Fibroblast of lung (primary cell): ENCODE data around the gene BID. TPM values are rescaled to one million over a fixed set of nuclear protein-coding genes. Genes with fewer than 3 reads are reported as not detected.

Experiments
- DNase-seq, 2 donors: peaks; one replicate each; pipeline versions ENCODE4 v3.0.0 to v3.0.0-alpha.2; 2010; ENCODE audit warnings: low read depth in 2 of 2
- H2AFZ ChIP-seq: 2 replicates; pipeline ENCODE4 v1.5.1; 2012; ENCODE audit warnings: low read length, control low read depth, inconsistent platforms
- H3K27ac ChIP-seq: 2 replicates; pipeline ENCODE4 v1.5.1; 2011; ENCODE audit warnings: low read length, control low read depth; ENCODE audit not compliant: insufficient read depth
- H3K27me3 ChIP-seq: 2 replicates; pipeline ENCODE4 v1.5.1; 2011; ENCODE audit warnings: mild to moderate bottlenecking, low read length; ENCODE audit not compliant: control insufficient read depth, insufficient read depth
- H3K36me3 ChIP-seq: 2 replicates; pipeline ENCODE4 v1.5.1; 2011; ENCODE audit warnings: low read length; ENCODE audit not compliant: control insufficient read depth, insufficient read depth
- H3K4me1 ChIP-seq: 2 replicates; pipeline ENCODE4 v1.5.1; 2011; ENCODE audit warnings: low read length; ENCODE audit not compliant: control insufficient read depth, insufficient read depth; ENCODE audit errors: extremely low read depth
- H3K4me2 ChIP-seq: 2 replicates; pipeline ENCODE4 v1.5.1; 2011; ENCODE audit warnings: low read length, control low read depth; ENCODE audit not compliant: insufficient read depth; ENCODE audit errors: extremely low read depth
- H3K4me3 ChIP-seq, 4 experiments: fragments of 200-600 bp in 1 of 4; sonication (generic) in 1 of 4; replicated peaks in 1 of 4; 2 replicates each; pipeline ENCODE4 v1.5.1; 2011 to 2016; ENCODE audit warnings: low read length in 4 of 4, low read depth in 3 of 4, mild to moderate bottlenecking in 3 of 4, control low read depth in 2 of 4, inconsistent platforms in 1 of 4, mixed read lengths in 1 of 4; ENCODE audit not compliant: insufficient read depth in 1 of 4; ENCODE audit errors: control extremely low read depth in 1 of 4
- H3K79me2 ChIP-seq: 2 replicates; pipeline ENCODE4 v1.5.1; 2012; ENCODE audit warnings: mild to moderate bottlenecking, low read length, inconsistent platforms; ENCODE audit not compliant: control insufficient read depth, insufficient read depth
- H3K9ac ChIP-seq: 2 replicates; pipeline ENCODE4 v1.5.1; 2011; ENCODE audit warnings: mild to moderate bottlenecking, low read length, control low read depth; ENCODE audit not compliant: insufficient read depth
- H3K9me3 ChIP-seq: 2 replicates; pipeline ENCODE4 v1.5.1; 2012; ENCODE audit warnings: low read depth, low read length; ENCODE audit not compliant: control insufficient read depth, insufficient read depth
- H4K20me1 ChIP-seq: 2 replicates; pipeline ENCODE4 v1.5.1; 2011; ENCODE audit warnings: low read length; ENCODE audit not compliant: control insufficient read depth, insufficient read depth; ENCODE audit errors: extremely low read depth
- EZH2 ChIP-seq: IDR thresholded peaks from 2 replicates; pipeline ENCODE4 v1.5.1; 2012; ENCODE audit warnings: low read length, control low read depth, mild to moderate bottlenecking; ENCODE audit errors: missing control alignments
- polyA plus RNA-seq, 2 donors: library from polyadenylated mRNA; depleted of rRNA in 1 of 2; stranded (reverse) in 1 of 2; unstranded in 1 of 2; fragments of >200 nt; gene quantifications; 2 replicates each; pipeline ENCODE4 v1.2.1, GENCODE V29; 2011 to 2012; ENCODE audit warnings: missing spikeins in 1 of 2
- total RNA-seq: library from RNA; depleted of rRNA; stranded (reverse); fragments of >200 nt; gene quantifications from 2 replicates; pipeline ENCODE4 v1.2.1, GENCODE V29; 2014
- TF ChIP-seq, protein P1 (sequence below), 2 donors: IDR thresholded peaks in 1 of 2; conservative IDR thresholded peaks in 1 of 2; 1 replicate in 1 of 2; 2 replicates in 1 of 2; pipeline ENCODE4 v1.5.1; 2011 to 2012; ENCODE audit warnings: low read length in 2 of 2, control low read depth in 1 of 2, inconsistent platforms in 1 of 2, low read depth in 1 of 2, mild to moderate bottlenecking in 1 of 2

BID gene
- total and polyA plus RNA-seq, 2 donors (not counting 1 experiment from before 2014, with no cell fraction given): 13.4 to 23.4 TPM

DNA sequence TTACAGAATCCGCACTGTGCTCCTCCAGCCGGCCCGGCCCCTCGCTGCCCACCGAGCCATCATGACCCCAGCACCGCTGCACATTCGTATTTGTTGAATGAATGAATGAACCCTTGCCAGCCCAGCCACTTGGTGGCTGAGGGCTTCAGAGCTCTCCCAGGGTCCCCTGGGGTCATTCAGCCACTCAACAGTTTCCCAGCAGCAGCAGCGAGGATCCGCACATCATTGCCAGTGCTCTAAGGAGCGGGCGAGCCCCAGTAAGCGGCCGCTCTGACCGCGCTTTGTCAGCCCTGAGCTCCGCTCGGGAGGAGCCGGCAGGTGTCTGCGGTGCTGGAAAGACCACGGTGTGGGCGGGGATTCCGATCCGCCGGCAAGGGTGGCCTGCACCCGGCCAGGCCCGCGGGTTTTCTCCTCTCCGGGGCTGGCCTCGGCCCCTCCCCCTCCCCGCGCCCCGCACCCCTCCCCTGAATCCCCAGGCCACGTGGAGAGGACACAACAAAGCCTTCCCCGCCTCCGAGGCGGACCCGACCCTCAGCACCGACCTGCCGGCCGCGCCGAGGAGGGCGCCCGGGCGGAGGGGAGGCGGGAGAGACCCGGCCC is 563 bp downstream of the BID start:
- H3K79me2 ChIP-seq: no peaks in the 10 kb centered on the region
- H3K4me2 ChIP-seq: peak overlapping the region; percentile 83
- no peaks in the 10 kb centered on the region for H4K20me1 ChIP-seq
- no peak for TF ChIP-seq EZH2
- TF ChIP-seq, protein P1, sequence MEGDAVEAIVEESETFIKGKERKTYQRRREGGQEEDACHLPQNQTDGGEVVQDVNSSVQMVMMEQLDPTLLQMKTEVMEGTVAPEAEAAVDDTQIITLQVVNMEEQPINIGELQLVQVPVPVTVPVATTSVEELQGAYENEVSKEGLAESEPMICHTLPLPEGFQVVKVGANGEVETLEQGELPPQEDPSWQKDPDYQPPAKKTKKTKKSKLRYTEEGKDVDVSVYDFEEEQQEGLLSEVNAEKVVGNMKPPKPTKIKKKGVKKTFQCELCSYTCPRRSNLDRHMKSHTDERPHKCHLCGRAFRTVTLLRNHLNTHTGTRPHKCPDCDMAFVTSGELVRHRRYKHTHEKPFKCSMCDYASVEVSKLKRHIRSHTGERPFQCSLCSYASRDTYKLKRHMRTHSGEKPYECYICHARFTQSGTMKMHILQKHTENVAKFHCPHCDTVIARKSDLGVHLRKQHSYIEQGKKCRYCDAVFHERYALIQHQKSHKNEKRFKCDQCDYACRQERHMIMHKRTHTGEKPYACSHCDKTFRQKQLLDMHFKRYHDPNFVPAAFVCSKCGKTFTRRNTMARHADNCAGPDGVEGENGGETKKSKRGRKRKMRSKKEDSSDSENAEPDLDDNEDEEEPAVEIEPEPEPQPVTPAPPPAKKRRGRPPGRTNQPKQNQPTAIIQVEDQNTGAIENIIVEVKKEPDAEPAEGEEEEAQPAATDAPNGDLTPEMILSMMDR (conservative IDR thresholded peaks at IDR 0.05 in 1 of 2, IDR thresholded peaks at IDR 0.05 in 1 of 2; ENCODE audit: low read depth in 1 of 2, low read length in 2 of 2): no peak
- peak in 1 of 2 donors; percentile 35 for DNase-seq
- no peaks in the 10 kb centered on the region for H3K36me3 ChIP-seq
- peaks cover 11% of the 10 kb centered on the region for H3K4me1 ChIP-seq
- H3K4me3 ChIP-seq: peak overlapping the region; percentile 43 to 67 (median 62)
- peak overlapping the region; percentile 58 for H3K9ac ChIP-seq
- no peaks in the 10 kb centered on the region for H3K27me3 ChIP-seq
- H3K27ac ChIP-seq: no peak overlapping the region
- no peak overlapping the region for H2AFZ ChIP-seq
- H3K9me3 ChIP-seq: no peaks in the 10 kb centered on the region

DNA sequence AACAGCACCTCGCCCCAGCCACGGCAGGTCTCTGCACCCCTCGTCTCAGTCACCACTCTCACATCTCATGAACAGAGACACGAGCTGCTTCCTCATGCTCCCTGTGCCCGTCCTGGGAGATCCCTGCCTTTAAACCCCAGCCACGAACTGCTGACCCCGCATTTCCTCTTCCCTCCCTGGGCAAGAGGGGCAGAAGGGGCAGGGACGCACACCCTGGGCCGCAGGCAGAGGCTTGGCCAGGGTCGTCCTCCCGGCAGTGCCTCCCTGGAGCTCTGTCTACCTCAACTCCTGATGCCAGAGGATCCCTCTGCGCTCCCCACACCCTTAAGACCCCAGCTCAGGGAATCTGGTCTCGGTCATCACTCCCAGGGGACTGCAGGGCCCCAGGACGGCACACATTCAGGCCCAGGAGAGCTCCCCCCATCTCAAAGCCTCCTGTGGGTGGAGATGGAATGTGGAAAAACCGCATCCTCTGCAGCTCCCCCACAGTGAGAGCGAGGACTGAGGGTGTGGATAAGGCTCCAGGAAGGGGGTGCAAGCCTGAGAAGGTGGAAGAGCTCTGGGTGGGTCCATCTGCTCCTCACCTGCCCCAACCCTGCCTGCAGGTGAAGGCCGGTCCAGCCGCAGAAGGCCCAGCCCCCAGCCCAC is 1.2 kb downstream of the BID start:
- H3K4me3 ChIP-seq: peak overlapping the region; percentile 43 to 67 (median 62)
- no peaks in the 10 kb centered on the region for H3K36me3 ChIP-seq
- peak in 1 of 2 donors; percentile 62 for DNase-seq
- H2AFZ ChIP-seq: no peak overlapping the region
- no peak overlapping the region for H3K27ac ChIP-seq
- H3K27me3 ChIP-seq: no peaks in the 10 kb centered on the region
- TF ChIP-seq EZH2: no peak
- TF ChIP-seq, protein P1 (conservative IDR thresholded peaks at IDR 0.05 in 1 of 2, IDR thresholded peaks at IDR 0.05 in 1 of 2; ENCODE audit: low read depth in 1 of 2, low read length in 2 of 2): no peak
- H3K4me1 ChIP-seq: peaks cover 11% of the 10 kb centered on the region
- peak overlapping the region; percentile 83 for H3K4me2 ChIP-seq
- H3K9ac ChIP-seq: peak overlapping the region; percentile 23
- no peaks in the 10 kb centered on the region for H4K20me1 ChIP-seq
- no peaks in the 10 kb centered on the region for H3K9me3 ChIP-seq
- no peaks in the 10 kb centered on the region for H3K79me2 ChIP-seq

DNA sequence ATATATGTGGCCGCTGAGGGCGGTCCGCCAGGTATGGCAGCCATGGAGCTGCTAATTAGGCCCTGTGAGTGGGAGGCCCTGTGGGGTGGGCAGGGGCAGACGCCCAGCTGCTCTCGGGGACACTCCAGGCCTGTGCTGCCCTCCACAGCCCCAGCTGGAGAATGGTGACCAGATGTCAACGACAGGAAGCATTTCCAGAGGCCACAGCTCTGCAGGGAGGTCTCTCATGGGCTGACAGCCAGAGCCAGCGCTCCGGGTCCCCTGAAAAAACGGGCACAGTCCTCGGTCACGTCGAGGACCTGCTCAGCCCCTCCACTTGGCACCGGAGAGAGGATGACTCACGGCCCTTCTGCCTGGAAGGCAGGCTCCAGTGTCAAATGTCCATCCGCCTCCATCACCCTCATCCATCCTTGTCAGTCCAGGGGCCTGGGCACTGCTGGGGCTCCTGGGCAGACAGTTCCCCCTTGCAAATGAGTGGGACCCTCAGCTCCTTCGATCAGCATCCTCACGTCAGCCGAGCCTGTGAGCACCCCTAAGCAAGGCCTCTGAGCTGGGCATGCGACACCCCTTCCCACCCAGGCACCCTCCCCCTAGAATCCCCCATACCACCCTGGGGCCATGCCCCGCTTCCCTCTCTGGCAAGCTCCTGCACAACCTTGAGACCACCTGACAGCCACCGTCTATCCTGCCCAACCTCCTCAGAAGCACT is 1.9 kb downstream of the BID start:
- Histone ChIP-seq H3K36me3 (no peaks in the 10 kb centered on the region), H2AFZ (no peak overlapping the region), H4K20me1 (no peaks in the 10 kb centered on the region), H3K9ac (peak overlapping the region; percentile 1), H3K4me2 (peak overlapping the region; percentile 83), H3K27me3 (no peaks in the 10 kb centered on the region), H3K9me3 (no peaks in the 10 kb centered on the region), H3K27ac (no peak overlapping the region), H3K4me3 (peak overlapping the region in 2 of 4 experiments; percentile 61 to 67), H3K79me2 (no peaks in the 10 kb centered on the region), H3K4me1 (peaks cover 11% of the 10 kb centered on the region)
- TF ChIP-seq, protein P1 (conservative IDR thresholded peaks at IDR 0.05 in 1 of 2, IDR thresholded peaks at IDR 0.05 in 1 of 2; ENCODE audit: low read depth in 1 of 2, low read length in 2 of 2): no peak
- no peak for TF ChIP-seq EZH2
- peak in 1 of 2 donors; percentile 44 for DNase-seq
